ENCODE measurements around the gene GGACT.

The GGACT gene

GRCh38 chr13:100545684-100546061 lies 42.9 kb downstream of the GGACT start:
- TF ChIP-seq SIN3A (IDR thresholded peaks at IDR 0.05; ENCODE audit: borderline replicate concordance, insufficient read depth, low read length) (no peak), REST (IDR thresholded peaks at IDR 0.05; ENCODE audit: insufficient read depth in 1 of 2, low read depth in 2 of 2, low read length in 2 of 2) (no peak), POLR2AphosphoS5 (IDR thresholded peaks at IDR 0.05; ENCODE audit: low read depth, low read length) (no peak)

DNA sequence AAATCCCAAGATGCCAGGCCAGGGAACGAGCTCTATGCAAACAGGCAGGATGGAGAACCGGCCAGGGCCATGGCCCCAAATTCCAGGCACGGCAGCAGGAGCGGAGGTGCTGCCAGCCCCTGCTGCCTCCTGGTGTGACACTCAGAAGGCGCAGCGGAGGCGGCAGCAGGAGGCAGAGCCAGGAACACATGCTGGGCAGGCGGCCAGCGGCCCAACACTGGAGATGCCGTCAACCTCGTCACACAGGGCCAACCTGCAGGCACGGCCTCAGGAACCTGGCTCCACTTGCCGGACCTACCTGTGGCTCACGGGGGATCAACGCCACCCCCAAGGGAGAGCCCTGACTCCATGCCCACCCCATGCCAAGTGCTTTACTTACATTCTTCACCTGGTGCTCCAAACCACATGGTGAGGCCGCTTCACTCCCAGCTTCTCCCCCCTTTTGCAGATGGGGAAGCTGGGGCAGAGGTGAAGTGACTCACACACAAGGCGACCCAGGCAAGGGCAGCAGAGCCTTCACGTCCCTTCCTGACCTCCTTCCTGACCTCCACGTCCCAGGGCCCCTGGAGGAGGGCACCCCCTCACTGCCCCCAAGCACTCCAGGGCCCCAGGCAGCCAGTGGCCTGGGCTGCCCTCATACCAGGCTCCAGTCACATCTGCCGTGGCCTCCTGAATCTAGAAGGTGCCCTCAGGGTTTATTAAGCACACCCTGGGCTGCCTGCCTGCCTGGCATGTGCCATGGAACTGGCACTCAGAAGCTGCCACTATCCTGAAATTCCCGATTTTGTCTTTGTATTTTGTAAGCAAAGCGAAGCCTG lies 43.5 kb downstream of the GGACT start:
- no peak for TF ChIP-seq REST (IDR thresholded peaks at IDR 0.05; ENCODE audit: insufficient read depth in 1 of 2, low read depth in 2 of 2, low read length in 2 of 2)
- no peak for TF ChIP-seq TAF1 (IDR thresholded peaks at IDR 0.05; ENCODE audit: borderline replicate concordance, insufficient read depth, low read length)
- no peak for TF ChIP-seq FOXP2 (optimal IDR thresholded peaks at IDR 0.05; ENCODE audit: borderline replicate concordance, extremely low read depth, extremely low read length, insufficient read depth)
- no peak for TF ChIP-seq SIN3A (IDR thresholded peaks at IDR 0.05; ENCODE audit: borderline replicate concordance, insufficient read depth, low read length)
- no peak for TF ChIP-seq POLR2AphosphoS5 (IDR thresholded peaks at IDR 0.05; ENCODE audit: low read depth, low read length)

GRCh38 chr13:100543872-100544602 lies 44.6 kb downstream of the GGACT start:
- TF ChIP-seq POLR2AphosphoS5 (IDR thresholded peaks at IDR 0.05; ENCODE audit: low read depth, low read length): no peak

- TF ChIP-seq FOXP2 (optimal IDR thresholded peaks at IDR 0.05; ENCODE audit: borderline replicate concordance, extremely low read depth, extremely low read length, insufficient read depth): no peak
- TF ChIP-seq TAF1 (IDR thresholded peaks at IDR 0.05; ENCODE audit: borderline replicate concordance, insufficient read depth, low read length): no peak
- no peak for TF ChIP-seq SIN3A (IDR thresholded peaks at IDR 0.05; ENCODE audit: borderline replicate concordance, insufficient read depth, low read length)
- TF ChIP-seq REST (IDR thresholded peaks at IDR 0.05; ENCODE audit: insufficient read depth in 1 of 2, low read depth in 2 of 2, low read length in 2 of 2): no peak
- no peak for TF ChIP-seq POLR2AphosphoS5 (IDR thresholded peaks at IDR 0.05; ENCODE audit: low read depth, low read length)
These were observed 45.8 kb downstream of the GGACT start for GRCh38 chr13:100542826-100543156.

DNA sequence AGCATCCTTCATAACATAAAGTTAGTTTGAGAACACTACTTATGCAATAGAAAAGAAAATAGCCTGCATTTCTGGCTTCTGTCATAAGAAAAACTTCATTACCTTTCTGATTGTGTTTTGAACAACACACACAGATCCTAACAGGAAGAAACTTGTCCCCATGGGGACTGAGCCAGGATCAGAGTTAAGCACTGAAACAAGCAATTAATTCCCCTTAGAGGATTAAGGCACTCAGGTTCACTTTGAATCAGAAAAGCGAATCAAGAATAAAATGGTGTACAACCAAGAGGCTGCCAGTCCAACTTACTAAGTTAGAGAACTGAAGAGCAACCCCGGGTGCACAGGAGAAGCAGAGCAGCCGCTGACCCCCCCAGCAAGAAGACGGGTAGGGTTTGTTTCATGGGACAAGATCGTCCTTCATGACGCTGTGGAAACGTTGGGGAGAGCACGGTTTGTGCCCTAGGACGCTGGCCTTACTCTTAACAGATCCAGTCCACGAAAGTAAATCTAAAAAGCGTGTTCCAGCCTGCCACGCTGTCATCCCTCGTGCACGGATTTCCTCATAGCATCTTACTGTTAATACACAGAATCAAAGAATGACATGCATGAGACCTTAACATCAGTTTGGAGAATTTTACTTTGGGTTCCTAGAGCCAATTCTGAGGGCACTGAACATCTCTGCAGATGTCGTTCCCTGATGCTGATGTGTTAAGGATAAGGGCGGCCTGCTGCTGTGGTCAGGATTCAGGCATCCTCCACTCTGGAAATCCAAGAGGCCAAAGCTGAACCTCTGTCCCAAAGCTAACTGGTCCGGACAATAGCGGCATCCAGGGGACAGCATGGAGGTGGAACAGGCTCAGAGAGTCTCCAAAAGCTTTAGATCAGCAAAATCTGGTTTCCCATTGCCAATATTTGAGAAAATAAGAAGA lies 46.4 kb downstream of the GGACT start:
- TF ChIP-seq POLR2AphosphoS5 (IDR thresholded peaks at IDR 0.05; ENCODE audit: low read depth, low read length): no peak
- no peak for TF ChIP-seq TAF1 (IDR thresholded peaks at IDR 0.05; ENCODE audit: borderline replicate concordance, insufficient read depth, low read length)
- TF ChIP-seq REST (IDR thresholded peaks at IDR 0.05; ENCODE audit: insufficient read depth in 1 of 2, low read depth in 2 of 2, low read length in 2 of 2): no peak
- TF ChIP-seq FOXP2 (optimal IDR thresholded peaks at IDR 0.05; ENCODE audit: borderline replicate concordance, extremely low read depth, extremely low read length, insufficient read depth): no peak
- no peak for TF ChIP-seq SIN3A (IDR thresholded peaks at IDR 0.05; ENCODE audit: borderline replicate concordance, insufficient read depth, low read length)
